Dedifferentiated amniotic fluid mesenchymal stem cell (primary cell): ENCODE data around the gene TANGO2.

Source experiments
- DNase-seq: peaks from one replicate; pipeline ENCODE4 v3.0.0-alpha.2; 2016; ENCODE audit errors: extremely low spot score

Gene TANGO2, protein sequence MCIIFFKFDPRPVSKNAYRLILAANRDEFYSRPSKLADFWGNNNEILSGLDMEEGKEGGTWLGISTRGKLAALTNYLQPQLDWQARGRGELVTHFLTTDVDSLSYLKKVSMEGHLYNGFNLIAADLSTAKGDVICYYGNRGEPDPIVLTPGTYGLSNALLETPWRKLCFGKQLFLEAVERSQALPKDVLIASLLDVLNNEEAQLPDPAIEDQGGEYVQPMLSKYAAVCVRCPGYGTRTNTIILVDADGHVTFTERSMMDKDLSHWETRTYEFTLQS

DNA sequence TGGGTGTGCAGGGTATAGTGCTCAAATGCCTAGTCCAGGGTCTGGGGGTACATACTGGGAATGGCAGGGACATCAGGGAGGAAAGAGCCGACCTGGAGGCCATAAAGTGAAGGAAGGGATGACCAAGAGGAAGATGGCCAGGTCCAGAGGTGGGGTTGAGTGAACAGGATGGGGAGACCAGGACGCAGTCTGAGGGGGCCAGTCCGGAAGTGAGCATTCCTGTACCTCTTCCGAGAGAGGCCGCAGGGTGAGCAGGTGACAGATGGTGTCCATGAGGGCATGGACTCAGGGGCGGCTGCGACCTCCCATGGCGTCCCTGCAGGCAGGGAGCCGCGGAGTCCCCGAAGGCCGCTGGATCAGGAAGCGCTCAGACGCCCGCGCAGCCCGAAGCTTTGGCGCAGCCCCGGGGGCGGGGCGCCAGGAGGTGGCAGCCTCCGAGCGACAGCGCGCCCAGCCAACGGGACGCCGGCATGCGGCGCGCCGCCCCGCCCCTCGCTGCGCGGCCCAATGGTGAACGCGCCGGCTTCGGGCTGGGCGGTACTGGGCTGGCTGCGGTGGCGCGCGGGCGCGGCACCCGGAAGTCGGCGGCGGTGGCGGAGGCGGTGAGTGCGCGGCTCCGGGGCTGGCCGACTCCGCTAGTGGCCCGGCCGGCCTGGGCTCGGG lies at the start of gene TANGO2:
TSS of gene TANGO2 (plus strand) at position 578 of the 663 bp plus-strand sequence. CDS start 15,689 bp downstream, outside the sequence.
- DNase-seq = peak; percentile 81

DNA sequence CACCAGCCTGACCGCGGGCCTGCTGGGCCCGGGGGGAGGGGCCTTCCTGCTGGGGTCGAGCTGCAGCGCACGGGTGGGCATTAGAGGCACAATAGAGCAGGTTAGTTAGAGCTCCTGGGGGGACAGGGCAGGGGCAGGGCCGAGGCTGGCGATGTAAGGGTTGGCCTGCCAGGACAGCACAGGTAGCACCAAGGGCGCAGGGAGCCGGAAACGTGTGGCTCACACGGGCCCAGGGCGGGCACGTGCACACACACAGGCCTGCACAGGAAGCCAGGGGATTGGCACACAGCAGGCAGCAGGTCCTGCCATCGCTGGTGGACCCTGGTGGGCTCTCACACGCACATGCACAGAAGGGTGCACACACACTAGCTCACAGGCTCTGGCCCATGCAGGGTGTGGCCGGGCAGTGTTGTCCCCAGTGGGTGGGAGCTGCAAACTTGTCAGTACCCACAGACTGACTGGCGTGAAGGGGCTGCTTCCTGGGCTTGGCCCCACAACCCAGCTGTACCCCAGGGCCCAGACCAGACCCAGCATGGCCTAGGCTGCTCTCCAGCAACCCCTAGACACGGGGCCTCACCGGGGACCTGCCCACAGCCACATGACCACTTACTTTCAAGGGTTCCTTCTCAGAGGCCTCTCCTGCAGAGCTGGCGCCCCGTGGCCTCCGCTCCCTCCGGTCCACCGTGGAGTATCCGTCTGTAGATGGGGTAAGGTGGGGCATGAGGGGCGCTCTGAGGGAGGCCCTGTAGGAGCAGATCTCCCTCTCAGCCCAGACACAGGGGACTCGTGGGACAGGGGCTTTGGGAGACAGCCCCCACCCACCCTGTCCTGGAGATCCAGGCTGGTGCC lies 49.4 kb upstream of the TANGO2 start:
- DNase-seq = no peak

DNA sequence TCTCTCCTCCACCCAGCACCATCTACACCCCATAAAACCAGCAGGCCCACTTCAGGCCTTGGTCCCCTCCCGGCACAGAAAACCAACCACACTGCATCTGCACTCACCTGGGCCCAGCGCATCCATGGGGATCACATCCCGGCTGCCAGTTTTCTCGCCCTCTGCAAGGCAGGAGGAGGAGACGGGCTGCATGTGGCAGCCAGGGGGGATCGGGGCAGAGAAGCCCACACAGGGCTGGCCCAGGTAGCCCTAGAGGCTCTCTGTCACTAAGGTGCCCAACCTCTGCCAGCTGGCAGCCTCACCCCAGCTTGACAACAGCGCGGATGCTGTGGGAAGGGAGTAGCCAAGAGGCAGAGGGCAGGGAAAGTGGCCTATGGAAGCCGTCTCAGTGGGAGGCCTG lies 48.7 kb upstream of the TANGO2 start:
- no peak for DNase-seq

DNA sequence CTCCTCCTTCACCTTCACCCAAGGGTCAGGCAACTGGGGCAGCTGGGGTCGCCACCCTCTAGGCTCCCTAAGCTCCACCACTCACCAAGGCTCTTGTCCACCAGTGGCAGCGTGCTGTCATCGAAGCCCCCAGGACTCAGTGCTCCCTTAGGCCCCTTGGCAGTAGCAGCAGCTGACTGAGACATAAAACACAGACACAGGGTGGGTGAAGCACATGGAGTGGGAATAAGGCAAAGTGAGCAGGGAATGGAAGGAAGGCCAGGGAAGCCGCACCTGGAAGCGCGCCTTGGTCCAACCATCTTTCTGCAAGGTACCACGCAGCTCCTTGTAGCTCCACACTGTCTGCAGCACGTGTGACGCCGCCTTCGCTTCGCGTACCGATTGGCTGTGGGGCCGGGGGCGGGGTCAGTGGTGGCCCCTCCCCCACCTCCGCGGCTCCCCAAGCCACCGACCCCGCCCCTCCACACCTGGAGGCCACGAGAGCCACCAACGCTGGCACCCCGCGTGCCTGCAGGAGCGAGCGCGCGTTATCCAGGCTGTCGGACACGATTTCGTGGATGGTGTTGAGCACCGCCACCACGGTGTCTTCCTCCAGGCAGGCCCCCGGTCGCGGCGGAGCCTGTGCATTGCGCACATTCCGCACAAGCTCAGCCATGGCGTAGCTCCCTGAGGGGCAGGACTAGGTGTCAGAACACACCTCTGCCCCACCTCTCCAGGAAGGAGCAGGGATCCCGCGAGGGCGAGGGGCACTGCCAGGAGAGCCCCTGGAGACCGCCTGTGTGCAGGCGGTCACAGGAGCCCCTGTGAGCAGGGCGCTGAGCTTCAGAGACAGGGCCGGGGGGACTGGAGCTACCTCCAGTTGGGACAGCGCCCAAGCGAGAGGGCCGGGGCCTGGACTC lies 48.0 kb upstream of the TANGO2 start:
- DNase-seq = no peak

DNA sequence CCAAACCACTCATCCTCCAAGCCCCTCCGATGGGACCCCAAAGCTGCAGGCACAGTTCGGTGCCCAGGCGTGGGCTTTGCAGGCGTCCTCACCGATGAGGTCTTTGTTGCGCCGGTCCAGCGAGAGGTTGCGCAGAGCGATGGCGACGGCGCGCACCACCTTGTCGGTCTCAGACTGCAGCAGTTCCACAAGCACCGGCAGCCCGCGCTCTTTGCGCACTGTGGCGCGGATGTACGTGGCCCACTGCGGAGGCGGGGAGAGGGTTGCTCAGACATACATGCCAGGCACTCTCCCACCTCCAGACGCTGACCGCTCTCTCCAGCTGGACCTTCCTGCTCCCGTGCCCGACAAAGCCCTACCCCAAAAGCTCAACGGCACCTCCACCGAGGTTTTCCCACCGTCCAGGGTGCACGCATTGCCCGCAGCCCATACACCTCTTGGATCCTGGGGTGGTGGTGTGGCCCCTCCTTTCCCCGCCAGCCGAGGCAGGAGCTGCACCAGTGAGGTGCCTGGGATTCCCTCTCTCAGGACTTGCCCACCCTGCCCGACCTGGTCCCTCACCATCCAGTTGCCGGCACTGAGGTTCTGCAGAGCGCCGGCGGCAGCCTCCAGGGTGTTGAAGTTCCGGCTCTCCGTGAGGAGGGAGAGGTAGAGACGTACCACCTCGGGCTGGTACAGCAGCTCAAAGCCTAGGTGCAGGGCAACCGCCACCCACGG lies 47.2 kb upstream of the TANGO2 start:
- no peak for DNase-seq

DNA sequence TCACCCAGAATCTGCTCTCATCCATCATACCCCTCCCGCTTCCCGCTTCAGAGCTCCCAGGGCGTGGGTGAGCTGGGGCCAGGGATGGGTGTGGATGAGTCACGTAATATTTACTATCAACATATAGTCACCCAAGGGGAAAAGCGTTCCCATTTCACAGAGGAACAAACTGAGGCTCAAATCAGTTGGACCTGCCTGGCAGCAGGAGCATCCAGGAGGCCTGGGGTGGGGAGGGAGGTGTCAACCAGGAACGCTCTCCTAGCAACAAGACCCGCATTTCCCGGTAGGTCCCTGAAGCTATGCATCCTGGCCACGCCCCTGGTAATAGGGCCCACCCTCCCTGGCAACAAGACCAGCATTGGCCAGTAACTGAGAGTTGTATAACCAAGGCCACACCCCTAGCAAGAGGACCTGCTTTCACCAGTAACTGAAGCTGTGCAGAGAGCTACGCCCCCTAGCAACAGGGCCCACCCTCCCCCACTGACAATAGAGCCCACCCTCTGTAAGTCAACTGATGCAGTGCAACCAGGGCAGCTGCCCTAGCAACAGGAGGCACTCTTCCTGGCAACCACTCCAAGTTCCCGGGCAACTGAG lies 46.5 kb upstream of the TANGO2 start:
- DNase-seq = no peak

DNA sequence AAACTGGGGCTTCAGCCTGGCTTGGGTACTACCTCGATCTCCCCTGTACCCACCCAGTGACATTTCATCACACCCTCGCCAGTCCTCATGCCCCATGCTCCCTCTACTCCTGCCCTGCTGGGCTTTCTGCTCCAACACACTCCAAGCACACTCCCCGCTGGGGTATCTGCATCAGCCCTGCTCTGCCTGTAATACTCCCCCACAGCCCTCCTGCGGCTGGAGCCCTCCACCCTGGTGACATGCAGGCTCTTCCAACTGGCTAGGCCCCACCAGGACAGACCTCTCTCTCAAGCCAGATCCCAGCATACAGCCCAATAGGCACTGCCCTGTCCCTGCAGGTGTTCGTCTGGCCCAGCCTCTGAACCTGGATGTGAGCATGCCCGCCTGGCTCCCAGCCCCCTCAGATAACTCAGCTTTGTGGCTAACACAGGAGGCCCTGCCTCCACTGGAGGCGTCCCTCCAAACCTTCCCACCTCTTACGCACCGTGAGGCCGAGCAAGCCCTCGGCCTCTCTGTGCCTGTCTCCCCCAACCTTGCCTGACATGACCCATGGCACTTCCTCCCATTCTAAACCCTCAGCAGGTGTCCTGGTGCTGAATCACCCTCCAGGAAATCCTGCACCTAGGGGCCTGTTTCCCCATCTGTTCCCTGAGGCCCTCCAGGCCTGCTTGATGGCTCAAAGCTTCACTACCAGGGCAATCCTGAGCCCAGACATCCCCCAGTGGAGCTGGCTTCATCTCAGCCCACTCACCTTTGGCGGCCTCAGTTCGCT lies 45.8 kb upstream of the TANGO2 start:
- DNase-seq = no peak

DNA sequence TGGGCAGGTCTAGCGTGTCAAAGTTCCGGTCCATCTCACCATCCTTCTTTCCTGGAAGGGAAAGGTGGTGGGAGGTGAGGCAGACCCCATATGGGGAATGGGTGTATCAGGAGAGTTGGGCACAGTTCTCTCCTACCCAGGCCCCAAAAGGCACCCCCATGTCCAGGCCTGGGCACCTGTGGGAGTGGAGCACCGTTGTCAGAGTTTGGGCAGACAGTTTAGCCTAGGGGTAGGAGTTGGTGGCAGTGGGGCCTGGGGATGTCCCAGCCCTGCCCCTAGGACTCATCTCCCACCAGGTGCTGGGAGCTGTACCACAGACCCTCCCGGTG lies 45.2 kb upstream of the TANGO2 start:
- DNase-seq = no peak

DNA sequence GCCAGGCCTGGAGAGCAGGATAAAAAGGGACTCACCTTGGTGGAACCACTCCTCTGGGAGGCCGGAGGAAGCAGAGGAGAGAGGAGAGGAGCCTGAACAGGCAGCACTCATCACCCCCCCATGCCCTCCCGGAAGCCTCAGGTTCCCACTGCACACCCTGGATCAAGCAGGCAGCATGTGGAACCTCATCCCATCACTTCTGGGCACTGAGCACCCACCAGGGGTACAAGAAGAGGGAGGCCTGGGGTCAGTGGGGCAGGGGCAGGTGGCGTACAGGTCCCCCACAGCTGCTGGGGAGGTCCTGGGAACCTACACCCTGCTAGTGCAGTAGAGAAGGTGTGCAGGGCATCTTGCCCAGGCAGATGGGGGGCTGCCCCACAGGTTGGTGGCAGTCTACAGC lies 44.2 kb upstream of the TANGO2 start:
- DNase-seq = no peak

DNA sequence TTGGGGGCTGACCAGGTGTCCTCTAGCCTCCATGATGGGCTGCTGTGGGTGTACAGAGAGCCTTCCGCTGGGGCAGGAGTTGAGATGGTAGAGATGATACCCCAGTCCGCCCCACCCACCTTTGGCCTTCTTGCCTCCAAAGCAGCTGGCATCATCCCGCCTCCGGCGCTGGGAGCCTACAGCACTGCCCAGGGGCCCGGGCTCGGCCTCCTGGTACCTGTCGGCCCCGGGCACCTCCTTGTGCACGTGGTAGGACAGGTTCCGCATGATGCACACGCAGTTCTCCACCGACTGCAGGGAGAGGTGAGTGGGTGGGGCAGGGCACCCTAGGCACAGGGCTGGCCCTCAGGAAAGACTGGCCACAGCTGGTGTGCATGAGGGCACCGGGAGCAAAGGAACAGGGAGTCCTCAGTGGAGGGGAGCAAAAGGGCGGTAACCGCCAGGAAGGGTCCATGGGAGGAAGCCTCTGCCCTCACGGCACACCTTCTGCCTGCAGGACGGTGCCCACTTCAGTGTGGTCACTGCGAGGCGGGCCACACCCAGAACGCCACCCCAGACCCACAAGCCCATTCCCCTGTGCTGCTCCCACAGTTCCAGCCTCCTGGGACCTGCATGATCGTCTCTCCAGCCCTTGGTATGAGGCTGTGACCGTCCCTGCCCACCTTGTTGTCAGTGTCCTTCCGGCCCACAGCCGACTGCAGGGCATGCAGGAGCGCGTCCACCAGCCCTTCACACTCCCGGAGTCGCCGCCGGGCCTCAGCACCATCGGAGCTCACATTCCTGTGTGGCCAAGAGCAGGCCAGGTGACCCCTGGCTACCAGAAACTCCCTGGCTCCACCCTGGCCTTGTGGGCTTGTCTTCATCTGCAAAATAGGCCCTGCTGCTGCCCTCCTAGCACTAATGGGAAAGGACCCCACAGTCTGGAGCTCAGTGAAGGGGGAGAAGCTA lies 43.3 kb upstream of the TANGO2 start:
- no peak for DNase-seq

DNA sequence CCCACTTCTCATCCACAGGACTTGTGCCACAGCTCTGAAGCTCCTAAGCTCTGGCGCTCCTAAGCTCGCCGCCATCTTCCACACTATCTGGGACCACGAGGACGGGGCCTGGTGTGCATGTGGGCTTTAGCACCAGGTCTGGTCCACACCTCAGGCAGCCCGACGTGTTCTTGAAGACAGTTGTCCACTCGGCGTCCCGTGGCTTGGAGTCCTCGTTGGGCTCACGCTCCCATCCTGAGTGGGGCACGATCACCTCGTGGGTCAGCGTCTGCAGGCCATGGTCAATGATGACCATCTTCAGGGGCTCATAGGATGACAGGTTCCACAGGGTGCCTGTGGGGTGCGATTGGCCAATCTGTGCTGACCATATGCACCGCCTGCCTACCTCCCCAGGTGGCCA lies 42.2 kb upstream of the TANGO2 start:
- DNase-seq = no peak

DNA sequence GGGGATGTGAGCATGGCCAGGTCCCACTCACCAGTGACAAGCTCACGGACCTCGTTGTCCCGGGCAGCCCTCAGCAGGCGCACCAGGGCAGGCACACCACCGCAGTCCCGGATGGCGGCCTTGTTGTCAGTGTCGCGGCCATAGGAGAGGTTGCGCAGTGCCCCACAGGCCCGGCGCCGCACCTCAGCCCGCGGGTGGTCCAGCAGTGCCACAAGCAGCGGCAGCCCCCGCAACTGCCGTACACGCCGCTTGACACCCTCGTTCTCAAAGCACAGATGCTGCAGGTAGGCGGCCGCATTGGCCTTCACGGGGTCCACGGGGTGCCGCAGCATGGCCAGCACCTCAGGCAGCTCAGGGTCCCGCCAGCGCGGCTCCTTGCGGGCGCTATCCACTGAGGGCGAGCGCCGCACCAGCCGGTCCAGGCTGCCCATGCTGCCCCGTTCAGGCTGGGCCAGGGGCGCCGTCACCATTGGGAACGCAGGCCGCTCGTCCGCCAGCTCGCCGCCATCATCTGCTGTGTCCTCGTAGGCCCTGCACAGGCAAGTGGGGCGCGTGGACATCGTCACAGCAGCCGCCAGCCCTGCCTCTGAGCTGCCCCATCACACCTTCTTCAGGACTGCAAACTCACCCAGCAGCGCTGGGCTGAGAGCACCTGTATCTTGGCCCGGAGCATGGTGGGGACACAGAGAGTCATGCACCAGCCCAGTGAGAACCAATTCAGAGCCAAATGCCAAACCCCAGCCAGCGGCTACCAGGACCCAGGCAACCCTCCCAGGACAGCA lies 41.0 kb upstream of the TANGO2 start:
- DNase-seq = no peak

DNA sequence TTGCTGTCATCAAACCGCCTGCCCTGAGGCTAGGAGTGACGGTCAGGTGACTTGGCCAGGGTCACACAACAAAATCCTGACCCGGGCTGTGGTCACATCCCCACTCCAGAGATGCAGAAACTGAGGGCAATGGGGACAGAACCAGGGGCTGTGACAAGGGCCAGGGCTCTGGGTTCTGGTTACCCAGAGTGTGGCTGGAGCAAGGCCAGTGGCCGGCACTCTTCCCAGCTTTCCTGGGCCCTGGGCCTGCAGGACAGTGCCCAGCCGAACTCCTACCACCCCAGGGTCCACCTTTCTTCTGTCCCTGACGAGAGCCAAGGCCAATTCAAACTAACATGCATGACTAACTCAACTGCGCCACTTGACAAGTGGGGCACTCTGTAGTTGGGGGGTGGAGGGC lies 40.1 kb upstream of the TANGO2 start:
- DNase-seq = no peak

DNA sequence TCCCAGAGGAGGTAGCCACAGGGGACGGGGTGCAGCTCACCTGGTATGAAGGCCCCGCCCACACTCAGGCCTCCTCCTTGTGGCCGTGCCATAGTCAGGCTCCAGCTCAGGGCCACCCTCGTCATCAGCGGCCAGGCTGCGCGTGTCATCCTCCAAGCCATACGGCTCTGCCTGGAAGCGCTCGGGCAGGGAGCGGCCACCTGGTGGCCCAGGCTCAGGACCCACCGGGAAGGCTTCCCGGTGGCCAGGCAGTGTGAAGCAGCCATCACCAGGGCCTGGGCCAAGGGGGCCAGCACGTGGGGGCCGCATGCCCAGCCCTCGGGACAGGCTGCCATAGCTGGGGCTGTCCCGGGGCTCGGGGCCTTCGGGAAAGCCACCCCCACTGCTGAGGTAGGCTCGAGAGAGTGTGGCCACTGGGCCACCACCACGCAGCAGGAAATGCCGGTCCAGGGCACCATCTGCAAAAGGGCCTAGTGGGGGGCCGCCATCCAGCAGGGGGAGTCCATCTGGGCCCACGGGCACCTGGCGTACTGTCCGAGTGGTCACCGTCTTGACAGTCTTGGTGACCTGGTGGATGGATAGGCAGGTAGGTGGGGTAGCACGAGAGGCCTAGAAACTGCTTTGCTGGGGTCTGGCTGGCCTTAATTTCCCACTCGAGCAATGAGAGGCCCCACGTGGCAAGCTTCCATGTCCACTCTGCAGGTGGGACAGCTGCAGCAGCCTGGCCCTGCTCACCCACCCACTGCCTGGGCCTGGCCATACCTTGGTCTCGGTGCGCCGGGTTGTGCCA lies 39.5 kb upstream of the TANGO2 start:
- DNase-seq = no peak

DNA sequence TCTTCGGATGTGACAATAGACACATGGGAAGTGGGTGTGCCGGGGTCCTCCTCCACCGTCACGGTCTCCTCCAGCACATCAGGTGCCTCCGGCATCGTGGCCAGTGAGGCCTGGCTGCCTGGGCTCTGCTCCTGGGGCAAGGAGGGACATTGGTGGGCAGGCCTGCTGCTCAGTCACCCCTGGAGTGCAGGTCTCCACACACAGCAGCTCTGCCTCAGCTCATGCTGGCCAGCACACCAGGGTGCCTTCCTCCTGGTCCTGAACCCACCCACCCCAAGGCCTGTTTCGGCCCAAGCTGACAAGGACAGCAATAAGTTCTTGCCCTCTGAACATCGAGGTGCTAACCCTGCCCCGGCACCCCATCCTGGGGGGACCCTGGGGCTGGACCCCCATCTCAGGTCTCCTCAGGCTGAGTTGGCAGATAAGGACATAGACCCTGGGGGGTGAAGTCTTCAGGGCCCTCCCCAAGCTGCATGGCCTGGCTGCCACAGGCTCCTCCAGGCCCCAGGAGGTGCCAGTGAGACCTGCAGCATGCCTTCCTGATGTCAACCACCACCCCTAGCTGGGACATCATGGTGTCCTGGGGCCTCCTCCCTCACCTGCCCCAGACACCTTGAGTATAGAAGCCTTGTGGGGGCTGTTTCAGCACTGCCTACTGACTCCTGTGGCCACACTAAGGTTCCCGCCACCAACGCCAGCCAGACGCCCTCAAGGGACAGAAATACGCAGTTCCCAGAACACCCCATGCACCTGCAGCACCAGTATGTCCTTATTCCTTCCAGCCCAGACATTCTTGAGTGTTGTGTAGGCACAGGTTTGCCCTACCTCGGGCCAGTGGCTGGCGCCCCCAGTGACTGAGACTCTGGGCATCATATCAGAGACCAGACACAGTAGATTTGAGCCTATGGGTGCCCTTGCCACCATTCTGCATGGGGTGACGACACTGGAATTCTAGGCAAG lies 38.7 kb upstream of the TANGO2 start:
- no peak for DNase-seq

DNA sequence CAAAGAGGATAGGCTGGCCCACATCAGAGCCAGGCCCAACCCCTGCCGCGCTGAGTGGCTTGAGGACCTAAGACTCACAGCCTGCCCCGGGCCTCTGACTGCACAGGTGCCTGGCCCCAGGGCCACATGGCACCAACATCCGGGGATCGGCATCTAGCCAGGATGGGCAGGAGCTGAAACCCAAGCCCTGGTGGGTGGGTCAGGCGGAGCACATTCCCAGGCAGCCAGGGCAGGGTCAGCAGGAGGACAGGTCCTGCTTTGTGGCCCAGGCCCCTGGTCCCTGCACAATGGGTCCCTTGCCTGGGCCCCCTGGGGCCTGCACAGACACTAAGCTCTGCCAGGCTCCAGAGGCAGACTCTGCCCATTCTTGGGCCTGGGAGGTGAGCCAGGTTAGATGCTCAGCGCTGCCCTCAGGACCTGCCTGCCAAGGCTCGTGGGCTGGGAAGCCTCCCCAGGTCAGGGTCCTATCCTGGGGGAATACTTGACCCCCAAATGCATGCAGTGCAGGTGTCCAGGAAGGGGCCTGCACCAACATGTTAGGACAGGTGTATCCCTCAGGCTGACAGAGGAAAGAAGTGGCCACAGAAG lies 37.8 kb upstream of the TANGO2 start:
- no peak for DNase-seq
